Kidney (tissue), 14 donors: ENCODE measurements around the gene KIAA1328. TPM values are rescaled to one million over a fixed set of nuclear protein-coding genes. Genes with fewer than 3 reads are reported as not detected.
A peak's percentile ranks its signal among the peaks of the same experiment; 100 is the strongest.

ENCODE experiments used
- DNase-seq, 5 donors: peaks; one replicate each; pipeline ENCODE4 v3.0.0-alpha.2; 2013 to 2020
- FAIRE-seq: peaks from 2 replicates; lab custom pipeline; 2012; peaks lifted over from hg19 to GRCh38; lab: Jason Lieb, UNC
- H3K27ac ChIP-seq, 2 donors: one replicate each; pipeline ENCODE4 v1.7.0; 2013; ENCODE audit warnings: low read depth in 2 of 2, low read length in 2 of 2, inconsistent platforms in 1 of 2
- H3K27me3 ChIP-seq: one replicate; pipeline ENCODE4 v1.7.1; 2013; ENCODE audit warnings: low read length, inconsistent platforms; ENCODE audit not compliant: control insufficient read depth, insufficient read depth
- H3K36me3 ChIP-seq, 3 donors: one replicate each; pipeline versions ENCODE4 v1.7.0 to v1.7.1; 2013; ENCODE audit warnings: low read length in 3 of 3, control low read depth in 1 of 3, inconsistent platforms in 1 of 3; ENCODE audit not compliant: insufficient read depth in 3 of 3, control insufficient read depth in 2 of 3
- H3K4me1 ChIP-seq, 3 donors: one replicate each; pipeline versions ENCODE4 v1.7.0 to v1.7.1; 2013; ENCODE audit warnings: low read length in 3 of 3, inconsistent platforms in 1 of 3, low read depth in 1 of 3; ENCODE audit not compliant: control insufficient read depth in 2 of 3, insufficient read depth in 2 of 3
- H3K4me3 ChIP-seq, 3 donors: one replicate each; pipeline versions ENCODE4 v1.7.0 to v1.8.1; 2013; ENCODE audit warnings: low read length in 3 of 3, control low read depth in 1 of 3, inconsistent platforms in 1 of 3
- H3K9ac ChIP-seq, 3 donors: one replicate each; pipeline versions ENCODE4 v1.7.0 to v1.7.1; 2013; ENCODE audit warnings: low read length in 3 of 3, control low read depth in 1 of 3, inconsistent platforms in 1 of 3
- H3K9me3 ChIP-seq, 3 donors: one replicate each; pipeline versions ENCODE4 v1.7.0 to v1.7.1; 2013; ENCODE audit warnings: low read length in 3 of 3, control low read depth in 1 of 3, inconsistent platforms in 1 of 3; ENCODE audit not compliant: control insufficient read depth in 2 of 3, insufficient read depth in 1 of 3
- intact Hi-C: fragments of 100-400 bp; cut with DNase I; formaldehyde crosslinking; loops from one replicate; pipeline ENCODE4 v1.11.1; 2022
- polyA plus RNA-seq: library from polyadenylated mRNA; stranded (reverse); fragments of 350-450 nt; fragmentation: Illumina TruSeq; extraction: RNeasy Lipid Tissue Mini Kit (QIAGEN cat#74804); gene quantifications from one replicate; pipeline ENCODE4 v1.2.3, GENCODE V29; 2014; ENCODE audit warnings: low read depth, low replicate concordance; ENCODE audit not compliant: insufficient read depth
- total RNA-seq: library from RNA; stranded (reverse); fragmentation: NEBNext Ultra II Directional; extraction: Animal tissue kit (Norgen Biotek cat#: 25700); gene quantifications from one replicate; pipeline ENCODE4 v1.2.1, GENCODE V29; 2021
- TF ChIP-seq, protein P1 (sequence below): IDR thresholded peaks from 3 replicates; pipeline ENCODE4 v1.5.1; 2012; ENCODE audit warnings: mild to moderate bottlenecking, moderate library complexity, borderline replicate concordance; ENCODE audit not compliant: insufficient read depth; ENCODE audit errors: extremely low read depth
- donor health status: control.
- donor health status: control.
- donor health status: control.
- donor health status: control.
- donor health status: control.
- donor health status: DM: yes; HTN: yes; CAD: no.
- donor health status: Normal renal cell carcinoma (clear cell type).

Gene KIAA1328
- total and polyA plus RNA-seq, 2 donors from 2014 or later: 2.7 to 11.6 TPM

DNA sequence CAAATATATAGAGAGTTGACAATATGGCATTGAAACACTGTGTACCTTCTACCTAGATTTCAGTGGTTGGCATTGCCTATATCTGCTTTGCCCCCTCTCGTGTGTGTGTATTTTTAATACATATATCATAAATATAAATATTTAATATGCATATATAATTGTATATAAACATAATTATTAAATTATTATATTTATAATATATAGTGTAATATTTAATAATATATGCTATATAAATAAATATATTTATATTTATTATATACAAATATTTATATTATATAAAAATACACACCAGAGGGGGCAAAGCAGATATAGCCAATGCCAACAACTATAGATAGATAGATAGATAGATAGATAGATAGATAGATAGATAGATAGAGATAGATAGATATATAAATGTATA, 124.1 kb downstream of the KIAA1328 start:
- TF ChIP-seq, protein P1, sequence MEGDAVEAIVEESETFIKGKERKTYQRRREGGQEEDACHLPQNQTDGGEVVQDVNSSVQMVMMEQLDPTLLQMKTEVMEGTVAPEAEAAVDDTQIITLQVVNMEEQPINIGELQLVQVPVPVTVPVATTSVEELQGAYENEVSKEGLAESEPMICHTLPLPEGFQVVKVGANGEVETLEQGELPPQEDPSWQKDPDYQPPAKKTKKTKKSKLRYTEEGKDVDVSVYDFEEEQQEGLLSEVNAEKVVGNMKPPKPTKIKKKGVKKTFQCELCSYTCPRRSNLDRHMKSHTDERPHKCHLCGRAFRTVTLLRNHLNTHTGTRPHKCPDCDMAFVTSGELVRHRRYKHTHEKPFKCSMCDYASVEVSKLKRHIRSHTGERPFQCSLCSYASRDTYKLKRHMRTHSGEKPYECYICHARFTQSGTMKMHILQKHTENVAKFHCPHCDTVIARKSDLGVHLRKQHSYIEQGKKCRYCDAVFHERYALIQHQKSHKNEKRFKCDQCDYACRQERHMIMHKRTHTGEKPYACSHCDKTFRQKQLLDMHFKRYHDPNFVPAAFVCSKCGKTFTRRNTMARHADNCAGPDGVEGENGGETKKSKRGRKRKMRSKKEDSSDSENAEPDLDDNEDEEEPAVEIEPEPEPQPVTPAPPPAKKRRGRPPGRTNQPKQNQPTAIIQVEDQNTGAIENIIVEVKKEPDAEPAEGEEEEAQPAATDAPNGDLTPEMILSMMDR: no peak
- Histone ChIP-seq H3K27ac (no peak overlapping the region), H3K4me3 (no peak overlapping the region), H3K9ac (no peak overlapping the region), H3K9me3 (no peaks in the 10 kb centered on the region), H3K36me3 (no peaks in the 10 kb centered on the region), H3K4me1 (no peaks in the 10 kb centered on the region), H3K27me3 (no peaks in the 10 kb centered on the region)
- FAIRE-seq: no peak
- no peak for DNase-seq
- intact Hi-C loops: no loop called here

GRCh38 chr18:36960038-36960437, 131.1 kb downstream of the KIAA1328 start:
- TF ChIP-seq, protein P1: no peak
- H3K27ac ChIP-seq: no peak overlapping the region
- H3K36me3 ChIP-seq: peaks cover 0 to 2% (median 0%) of the 10 kb centered on the region in 3 donors
- no peaks in the 10 kb centered on the region for H3K27me3 ChIP-seq
- DNase-seq (peak in 1 of 5 donors; percentile 39), FAIRE-seq (no peak)
- intact Hi-C loops: no loop called here
- H3K9me3 ChIP-seq: no peaks in the 10 kb centered on the region
- no peak overlapping the region for H3K9ac ChIP-seq
- no peak overlapping the region for H3K4me3 ChIP-seq
- H3K4me1 ChIP-seq: no peaks in the 10 kb centered on the region

DNA sequence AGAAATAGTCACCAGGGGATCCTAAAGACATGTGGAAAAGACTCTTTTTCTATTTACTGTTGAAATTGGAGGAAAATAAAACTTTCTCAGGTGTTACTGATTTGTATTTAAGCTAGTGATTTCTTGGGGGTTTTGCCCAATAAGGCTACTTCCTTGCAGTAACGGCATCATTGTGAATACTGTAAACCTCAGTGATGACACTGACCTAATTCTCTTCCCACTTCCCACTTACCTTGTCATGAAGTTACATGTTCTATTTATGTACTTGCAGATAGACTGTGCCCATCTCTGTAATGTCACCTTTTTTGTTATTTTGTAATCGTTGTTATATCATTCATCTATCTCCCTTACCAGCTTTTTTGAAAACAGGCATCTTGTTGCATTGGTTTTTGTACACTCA, 134.5 kb downstream of the KIAA1328 start:
- H3K4me1 ChIP-seq: no peaks in the 10 kb centered on the region
- no peak overlapping the region for H3K4me3 ChIP-seq
- H3K27me3 ChIP-seq: no peaks in the 10 kb centered on the region
- H3K27ac ChIP-seq: no peak overlapping the region
- no peaks in the 10 kb centered on the region for H3K9me3 ChIP-seq
- DNase-seq: no peak
- intact Hi-C loops: no loop called here
- no peak for FAIRE-seq
- H3K36me3 ChIP-seq: peaks cover 0 to 2% (median 0%) of the 10 kb centered on the region in 3 donors
- H3K9ac ChIP-seq: no peak overlapping the region
- TF ChIP-seq, protein P1: no peak

DNA sequence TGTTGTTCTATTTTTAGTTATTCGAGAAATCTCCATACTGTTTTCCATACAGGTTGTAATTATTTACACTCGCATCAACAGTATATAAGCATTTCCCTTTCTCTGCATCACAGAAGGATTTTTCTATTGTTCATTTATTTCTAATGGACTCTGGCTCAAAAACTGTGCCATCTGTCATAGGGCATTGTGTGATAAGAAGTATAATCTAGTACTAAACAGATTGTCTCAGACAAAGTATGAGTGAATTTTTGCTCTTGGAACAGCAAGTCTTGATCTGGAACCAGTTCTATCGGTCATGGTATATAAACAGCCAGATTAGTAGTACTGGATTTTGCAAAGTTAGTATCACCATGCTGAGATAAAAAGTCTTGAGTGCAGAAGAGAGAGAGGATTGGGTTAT, 145.8 kb downstream of the KIAA1328 start:
- no peaks in the 10 kb centered on the region for H3K4me1 ChIP-seq
- no peak overlapping the region for H3K4me3 ChIP-seq
- H3K9me3 ChIP-seq: peaks cover 0 to 3% (median 0%) of the 10 kb centered on the region in 3 donors
- intact Hi-C loops: no loop called here
- H3K9ac ChIP-seq: no peak overlapping the region
- no peaks in the 10 kb centered on the region for H3K36me3 ChIP-seq
- FAIRE-seq: no peak
- TF ChIP-seq, protein P1: no peak
- DNase-seq: no peak
- no peak overlapping the region for H3K27ac ChIP-seq
- H3K27me3 ChIP-seq: no peaks in the 10 kb centered on the region
